Measurements from ENCODE around the gene SPOUT1.
"Not testable (repeated sequence)": the region's sequence is repeated elsewhere in the genome, so short reads cannot be mapped to it uniquely, and the experiment has no call there.

Gene SPOUT1

DNA sequence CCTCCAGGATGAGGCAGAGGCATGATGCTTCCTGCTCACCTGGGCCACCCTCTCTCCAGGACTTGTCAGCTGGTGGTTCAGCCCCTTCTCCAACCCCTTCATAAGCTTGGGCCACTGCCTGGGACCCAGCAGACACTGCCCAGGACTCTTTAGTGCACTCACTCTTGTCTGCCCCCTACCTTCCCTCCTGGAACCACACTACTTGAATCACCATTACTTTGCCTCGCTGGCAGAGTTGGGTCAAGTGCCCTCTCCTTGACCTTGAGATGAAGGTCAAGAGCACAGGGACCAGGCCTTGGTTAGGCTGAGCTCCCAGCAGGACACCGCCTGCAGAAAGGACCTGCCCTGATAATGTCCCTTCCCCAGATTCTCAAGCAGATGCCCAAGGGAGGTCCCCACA, 19.8 kb downstream of the SPOUT1 start:
- DNase-seq, result no peak

DNA sequence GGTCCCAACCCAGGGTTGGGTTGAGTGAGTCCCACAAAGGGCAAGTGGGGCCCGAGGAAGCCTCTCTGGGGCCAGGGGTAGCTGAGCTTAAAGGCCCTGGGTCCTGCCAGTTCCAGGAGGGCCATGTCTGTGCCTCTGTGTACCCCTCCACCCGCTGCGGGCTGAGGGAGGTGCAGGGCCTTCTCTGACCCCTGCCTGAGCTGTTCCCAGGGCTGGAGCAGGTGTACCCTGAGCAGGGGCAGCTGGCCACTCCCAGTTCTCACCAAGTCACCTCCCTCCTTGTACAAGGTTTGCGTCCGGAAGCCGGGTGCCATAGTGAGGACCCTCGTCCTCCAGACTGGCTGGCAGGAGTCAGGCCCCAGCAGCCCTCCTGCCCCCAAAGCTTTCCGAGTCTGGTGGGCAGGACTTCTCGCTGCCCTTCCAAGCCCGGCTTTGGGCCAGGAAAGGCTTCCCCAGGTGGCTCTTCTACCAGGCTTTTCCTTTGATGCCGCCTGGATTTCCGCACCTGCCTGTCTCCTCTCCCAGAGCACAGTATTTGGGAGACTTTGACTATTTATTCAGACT, 20.5 kb downstream of the SPOUT1 start:
- no peak for DNase-seq

DNA sequence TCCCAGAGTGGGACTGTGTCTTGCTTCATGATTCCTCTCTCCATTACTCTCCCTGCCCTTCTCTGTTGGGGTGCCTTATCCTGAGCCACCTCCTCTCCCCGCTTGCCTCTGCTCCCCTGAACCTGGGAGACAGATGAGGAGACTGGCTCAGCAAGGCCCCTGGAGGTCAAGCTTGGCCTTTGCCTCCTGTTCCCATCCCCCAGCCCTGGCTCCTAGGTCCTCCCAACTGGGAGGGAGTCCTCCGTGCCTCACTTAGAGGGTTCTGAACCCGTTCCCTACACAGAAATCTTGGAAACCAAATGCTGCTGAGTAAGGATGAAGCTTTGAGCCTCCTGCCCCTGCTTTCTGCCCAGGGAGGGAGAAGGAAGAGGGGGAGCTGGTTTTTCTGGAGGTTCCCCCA, 21.1 kb downstream of the SPOUT1 start:
- DNase-seq, result no peak

DNA sequence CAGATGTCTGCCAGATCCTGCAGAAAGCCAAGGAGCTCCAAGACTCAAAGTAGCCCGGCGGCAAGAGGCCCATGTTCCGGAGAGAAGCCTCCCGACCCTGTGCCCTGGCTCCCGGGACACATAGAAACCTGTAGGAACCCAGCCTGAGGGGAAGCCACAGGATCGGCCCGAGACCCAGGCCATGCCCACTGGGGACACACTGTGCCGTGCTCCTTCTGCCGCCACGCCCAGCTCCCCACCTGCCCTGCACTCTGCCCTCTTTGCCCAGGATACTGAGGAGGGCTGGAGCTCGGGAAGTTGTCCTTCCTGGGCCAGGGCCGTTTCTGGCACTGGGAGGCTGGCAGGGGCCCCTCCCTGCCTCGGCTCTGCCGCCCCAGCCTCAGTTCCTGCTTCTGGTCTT, 21.8 kb downstream of the SPOUT1 start:
- DNase-seq, result no peak

DNA sequence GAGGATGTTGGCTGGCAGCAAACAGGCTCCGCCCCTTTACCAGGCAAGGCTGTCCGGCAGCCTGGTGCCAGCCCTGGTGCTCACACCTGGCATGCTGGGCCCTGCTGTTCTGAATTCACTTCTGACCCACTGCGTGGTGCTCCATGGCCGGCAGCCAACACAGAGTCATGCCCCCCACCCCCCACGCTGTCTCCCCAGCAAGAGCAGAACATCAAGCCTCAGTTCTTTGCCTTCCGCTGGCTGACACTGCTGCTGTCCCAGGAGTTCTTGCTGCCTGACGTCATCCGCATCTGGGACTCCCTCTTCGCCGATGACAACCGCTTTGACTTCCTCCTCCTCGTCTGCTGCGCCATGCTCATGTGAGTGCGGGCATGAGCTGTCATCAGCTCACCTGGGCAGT, 23.9 kb downstream of the SPOUT1 start:
- no peak for DNase-seq

DNA sequence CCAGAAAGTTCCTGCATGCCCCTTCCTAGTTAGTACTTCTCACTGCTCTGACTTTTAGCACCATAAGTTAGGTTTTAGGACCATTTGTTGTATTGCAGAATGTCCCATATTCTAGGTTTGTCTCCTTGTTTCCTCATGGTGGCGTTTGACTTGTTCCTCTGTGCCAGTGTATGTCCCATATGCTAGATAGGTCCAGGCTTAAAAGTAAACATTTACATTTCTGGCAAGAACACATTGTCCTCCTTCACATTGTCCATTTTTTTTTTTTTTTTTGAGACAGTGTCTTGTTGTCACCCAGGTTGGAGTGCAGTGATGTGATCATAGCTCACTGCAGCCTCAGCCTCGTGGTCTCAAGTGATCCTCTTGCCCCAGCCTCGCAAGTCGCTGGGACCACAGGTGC, 27.1 kb downstream of the SPOUT1 start:
- no peak for DNase-seq

DNA sequence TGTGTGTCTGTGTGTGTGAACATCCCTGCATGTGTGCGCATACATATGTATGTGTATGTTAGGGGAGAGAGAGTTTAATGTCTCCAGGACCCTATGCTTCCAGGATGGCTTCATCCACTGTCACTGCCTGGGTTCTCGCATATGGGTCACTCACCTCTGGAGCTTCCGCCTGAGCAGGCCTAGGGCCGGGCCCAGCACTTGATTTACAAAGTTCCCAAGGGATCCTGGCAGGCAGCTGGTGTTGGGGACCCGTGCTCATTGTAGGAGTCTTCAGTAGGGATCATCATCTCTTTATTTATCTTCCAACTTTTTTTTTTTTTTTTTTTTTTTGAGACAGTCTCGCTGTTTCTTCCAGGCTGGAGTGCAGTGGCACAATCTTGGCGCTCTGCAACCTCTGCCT, 29.5 kb downstream of the SPOUT1 start:
- DNase-seq, result no peak

DNA sequence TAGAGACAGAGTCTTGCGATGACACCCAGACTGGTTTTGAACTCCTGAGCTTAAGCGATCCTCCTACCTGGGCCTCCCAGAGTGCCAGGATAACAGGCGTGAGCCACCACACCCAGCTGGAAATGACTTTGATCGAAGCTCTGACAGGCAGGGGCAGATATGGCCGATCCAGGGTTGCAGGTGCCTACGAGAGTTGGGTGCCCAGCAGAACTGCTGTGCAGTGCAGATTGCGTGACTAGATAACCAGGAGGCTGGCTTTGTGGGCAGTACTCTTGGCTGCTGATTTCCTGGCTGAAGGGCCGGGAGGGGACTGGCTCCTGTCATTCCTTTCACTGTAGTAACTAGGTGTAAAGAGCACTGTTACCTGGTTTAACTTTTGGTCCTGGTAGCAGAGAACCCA, 30.7 kb downstream of the SPOUT1 start:
- DNase-seq, result no peak

DNA sequence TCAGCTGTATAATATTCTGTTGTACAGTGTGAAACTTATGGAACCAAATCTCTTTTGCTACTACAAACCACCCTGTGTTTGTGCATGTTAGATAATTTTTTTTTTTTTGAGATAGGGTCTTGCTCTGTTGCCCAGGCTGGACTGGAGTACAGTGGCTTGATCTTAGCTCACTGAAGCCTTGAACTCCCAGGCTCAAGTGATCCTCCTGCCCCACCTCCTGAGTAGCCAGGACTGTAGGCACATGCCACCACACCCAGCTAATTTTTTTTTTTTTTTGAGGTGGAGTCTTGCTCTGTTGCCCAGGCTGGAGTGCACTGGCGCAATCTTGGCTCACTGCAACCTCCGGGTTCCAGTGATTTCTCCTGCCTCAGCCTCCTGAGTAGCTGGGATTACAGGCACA, 34.6 kb downstream of the SPOUT1 start:
- DNase-seq, result not testable (repeated sequence)

DNA sequence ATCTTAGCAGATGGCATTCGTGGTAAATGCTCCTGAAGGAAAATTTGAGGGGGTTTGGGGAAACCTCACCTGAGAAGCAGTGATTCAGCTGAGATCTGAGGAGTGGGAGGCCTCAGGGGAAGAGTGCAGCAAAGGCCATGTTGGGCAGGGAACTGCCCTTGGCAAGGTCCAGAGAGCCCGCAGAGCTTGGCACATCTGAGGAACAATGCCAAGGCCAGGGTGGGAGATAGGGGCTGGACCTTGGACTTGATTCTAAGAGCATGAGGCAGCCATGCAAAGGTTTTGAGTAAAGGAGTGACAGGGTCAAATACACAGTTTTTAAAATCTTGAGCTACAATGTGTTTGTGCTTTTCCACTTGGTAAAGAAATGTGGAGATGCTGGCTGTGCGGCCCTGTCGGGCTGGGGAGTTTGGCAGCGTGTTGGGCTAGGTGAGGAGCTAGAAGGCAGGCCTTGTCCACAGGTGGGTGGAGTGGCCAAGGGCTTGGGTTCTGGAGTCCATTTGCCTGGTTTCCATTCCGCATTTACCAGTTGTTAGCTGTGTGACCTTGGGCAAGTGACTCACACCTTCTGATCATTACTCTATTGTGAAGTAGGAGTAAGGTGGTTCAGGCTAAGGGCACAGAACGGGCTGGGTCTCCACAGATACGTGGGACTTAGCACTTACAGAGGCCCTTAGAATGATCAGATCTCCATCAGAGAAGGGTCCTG, 36.5 kb downstream of the SPOUT1 start:
- no peak for DNase-seq

DNA sequence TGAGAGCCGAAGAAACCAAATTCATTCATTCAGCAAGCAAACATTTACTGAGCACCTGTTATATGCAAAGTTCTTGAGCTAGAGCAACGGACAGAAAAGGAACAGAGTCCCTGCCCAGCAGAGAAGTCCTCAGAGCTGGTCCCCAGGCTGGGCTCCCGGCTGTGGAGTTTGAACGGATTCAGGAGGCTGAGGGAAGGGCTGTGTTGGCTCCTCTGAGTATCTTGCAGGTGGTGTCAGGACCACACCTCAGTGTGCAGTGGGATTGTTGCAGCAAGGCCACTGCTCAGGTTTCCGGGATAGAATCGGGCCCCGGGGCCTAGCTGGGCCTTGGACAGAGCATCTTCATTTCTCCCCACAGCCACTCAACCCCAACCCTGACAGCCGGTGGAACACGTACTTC, 37.5 kb downstream of the SPOUT1 start:
- DNase-seq, result no peak

DNA sequence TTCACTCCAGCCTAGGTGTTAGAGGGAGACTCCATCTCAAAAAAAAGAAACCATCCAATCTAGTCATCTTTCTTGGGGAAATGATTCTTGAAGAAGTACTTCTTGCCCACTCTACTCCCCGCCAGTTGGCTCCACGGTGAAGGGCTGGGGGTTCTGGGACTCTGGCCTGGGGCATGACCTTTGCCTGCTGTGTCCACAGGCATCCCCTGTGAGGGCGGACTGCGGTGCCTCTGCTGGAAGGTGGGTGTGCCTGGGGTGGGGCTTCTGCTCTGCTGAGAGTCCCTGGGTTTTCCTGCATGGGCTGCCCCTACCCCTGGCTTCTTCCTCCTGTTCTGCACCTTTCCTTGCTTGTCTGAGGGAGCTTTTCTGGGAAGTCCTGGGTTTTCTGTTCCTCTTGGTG, 39.1 kb downstream of the SPOUT1 start:
- no peak for DNase-seq

DNA sequence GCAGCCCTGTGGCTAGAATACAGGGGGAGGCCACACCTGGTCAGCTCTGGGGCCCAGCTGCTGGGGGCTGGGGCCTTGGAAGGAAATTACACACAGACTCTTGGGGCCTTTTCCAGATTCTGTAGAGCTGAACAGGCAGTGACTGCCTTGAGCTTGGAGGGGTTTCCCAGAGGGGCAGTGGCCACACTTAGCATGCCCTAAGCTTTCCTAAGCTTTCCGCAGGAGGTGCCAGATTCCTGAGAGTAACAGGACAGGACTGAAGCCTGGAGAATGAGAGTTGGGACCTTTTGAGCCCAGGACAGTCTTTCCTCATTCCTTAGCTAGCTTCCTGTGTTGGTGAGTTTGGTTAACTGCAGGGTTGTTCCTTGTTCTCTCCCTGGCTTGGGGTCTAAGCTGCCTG, 41.1 kb downstream of the SPOUT1 start:
- no peak for DNase-seq

DNA sequence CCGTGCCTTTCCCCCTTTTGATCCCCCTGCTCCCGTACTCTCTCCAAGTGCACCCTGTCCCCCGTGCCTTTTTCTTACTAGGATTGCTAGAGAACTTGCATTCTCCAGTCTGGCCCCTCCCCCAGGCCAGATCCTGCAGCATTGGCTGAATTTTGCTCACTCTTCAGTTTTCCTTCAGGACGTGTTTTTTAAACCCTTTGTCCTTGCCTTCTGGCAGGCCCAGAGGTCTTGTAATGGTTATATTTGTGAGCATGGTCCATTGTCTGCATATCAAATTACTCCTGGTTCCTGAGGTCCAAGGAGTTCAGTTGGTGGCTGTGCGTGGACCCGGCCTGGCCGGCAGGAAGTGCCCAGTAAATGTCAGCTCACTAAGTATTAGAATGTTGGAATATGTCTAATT, 41.9 kb downstream of the SPOUT1 start:
- no peak for DNase-seq

DNA sequence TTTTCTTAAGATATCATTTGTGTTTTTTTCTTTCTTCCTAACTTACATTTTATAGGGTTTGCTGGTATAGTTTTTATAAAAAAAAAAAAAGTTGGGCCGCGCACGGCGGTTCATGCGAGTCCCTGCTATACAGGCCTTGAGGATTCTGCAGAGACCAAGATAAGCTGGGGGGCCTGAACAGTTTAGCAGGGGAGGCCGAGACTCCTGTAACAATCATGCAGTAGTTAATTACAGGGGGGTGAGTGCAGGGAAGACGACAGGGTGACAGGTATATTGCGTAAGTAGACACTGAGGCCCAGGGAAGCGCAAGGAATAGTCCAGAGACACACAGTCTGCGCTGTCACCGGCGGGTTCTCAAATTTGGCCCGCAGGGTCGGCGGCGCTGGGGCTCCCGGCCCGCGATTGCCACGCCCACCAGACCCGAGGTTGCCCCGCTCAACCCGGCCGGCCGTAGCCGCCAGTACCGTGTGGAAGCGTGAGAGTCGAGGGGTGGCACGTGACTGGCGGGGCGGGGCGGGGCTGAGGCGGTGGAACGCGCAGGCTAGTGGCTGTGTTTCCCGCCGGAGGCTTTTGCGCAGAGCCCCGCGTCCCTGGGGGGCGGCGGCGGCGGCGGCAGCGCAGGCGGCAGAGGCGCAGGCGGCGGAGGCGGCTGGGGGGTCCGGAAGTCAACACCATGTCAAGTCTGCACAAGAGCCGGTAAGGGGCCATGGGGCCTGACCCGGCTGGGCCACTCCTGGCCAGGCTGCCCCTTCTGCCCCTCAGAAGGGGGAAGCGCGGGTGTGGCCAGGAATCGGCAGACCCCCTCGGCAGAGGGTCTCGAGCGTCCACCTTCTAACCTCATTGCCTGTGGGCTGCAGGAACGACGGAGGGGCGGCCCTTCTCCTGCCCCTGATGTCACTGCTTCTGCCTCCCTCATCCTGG, 42.7 kb downstream of the SPOUT1 start, which contains the start of gene TBC1D13:
Gene TBC1D13 (plus strand): TSS at position 573 of the 921 bp plus-strand sequence. CDS start 101 bp downstream, at position 674.
- DNase-seq, result peak; percentile 85

DNA sequence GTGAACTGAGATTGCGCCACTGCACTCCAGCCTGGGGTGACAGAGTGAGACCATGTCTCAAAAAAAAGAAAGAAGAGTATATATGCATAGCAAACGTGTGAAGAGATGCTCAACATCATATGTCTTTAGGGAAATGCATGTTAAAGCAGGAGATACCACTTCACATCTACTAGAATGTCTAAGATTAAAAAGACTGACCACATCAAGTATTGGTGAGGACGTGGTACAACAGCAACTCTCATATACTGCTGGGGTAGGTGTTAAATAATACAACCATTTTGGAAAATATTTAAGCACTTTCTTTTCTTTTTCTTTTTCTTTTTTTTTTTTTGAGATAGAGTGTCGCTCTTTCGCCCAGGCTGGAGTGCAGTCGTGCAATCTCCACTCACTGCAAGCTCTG, 44.2 kb downstream of the SPOUT1 start:
- no peak for DNase-seq

DNA sequence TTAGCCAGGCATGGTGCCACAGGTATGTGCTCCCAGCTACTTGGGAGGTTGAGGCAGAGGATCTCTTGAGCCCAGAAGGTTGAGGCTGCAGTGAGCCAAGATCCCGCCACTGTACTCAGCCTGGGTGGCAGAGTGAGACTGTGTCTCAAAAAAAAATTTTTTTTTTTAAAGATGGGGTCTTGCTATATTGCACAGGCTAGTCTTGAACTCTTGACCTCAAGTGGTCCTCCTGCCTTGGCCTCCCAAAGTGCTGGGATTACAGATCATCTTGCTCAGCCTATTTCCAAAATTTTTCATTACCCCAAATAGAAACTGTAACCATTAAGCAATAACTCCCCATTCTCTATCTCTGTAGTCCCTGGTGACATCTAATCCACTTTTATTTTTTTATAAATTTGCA, 46.9 kb downstream of the SPOUT1 start:
- no peak for DNase-seq

DNA sequence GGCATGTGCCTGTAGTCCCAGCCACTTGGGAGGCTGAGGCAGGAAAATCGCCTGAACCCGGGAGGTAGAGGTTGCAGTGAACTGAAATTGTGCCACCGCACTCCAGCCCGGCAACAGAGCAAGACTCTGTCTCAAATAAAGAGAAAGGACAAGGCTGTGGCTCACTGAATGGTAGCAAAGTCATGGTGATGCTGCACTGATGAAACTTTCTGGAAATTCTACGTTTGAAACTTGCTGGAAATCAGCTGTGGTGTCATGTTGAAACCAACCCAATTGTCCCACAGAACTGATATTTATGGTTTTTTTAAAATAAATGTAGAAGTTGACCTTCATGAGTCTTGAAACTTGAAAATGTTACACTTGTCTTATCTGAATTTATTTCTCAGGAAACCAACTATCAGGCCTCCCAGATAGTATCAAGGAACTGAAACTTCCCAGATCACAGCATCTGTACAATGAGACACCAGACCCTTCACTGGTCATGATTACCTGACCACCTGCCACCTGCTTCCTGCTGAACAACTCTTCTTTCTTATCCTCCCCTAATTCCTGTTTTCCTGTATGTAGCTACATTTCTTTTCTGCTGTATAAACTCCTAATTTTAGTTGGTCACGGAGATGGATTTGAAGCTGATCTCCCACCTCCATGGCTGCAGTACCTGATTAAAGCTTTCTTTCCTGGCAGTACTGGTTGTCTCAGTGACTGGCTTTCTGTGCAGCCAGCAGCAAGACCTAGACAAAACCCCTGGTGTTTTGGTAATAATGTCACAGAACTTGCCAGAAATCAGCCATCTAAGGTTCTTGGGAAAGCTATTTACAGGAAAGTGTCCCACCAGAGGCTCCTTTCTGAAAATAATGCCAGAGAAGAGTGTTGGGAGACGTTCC, 48.2 kb downstream of the SPOUT1 start:
- no peak for DNase-seq

DNA sequence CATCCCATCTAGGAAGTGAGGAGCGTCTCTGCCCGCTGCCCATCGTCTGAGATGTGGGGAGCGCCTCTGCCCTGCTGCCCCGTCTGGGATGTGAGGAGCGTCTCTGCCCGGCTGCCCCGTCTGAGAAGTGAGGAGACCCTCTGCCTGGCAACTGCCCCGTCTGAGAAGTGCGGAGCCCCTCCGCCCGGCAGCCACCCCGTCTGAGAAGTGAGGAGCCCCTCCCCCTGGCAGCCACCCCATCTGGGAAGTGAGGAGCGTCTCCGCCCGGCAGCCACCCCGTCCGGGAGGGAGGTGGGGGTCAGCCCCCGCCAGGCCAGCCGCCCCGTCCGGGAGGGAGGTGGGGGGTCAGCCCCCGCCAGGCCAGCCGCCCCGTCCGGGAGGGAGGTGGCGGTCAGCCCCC, 49.5 kb downstream of the SPOUT1 start:
- DNase-seq, result not testable (repeated sequence)

DNA sequence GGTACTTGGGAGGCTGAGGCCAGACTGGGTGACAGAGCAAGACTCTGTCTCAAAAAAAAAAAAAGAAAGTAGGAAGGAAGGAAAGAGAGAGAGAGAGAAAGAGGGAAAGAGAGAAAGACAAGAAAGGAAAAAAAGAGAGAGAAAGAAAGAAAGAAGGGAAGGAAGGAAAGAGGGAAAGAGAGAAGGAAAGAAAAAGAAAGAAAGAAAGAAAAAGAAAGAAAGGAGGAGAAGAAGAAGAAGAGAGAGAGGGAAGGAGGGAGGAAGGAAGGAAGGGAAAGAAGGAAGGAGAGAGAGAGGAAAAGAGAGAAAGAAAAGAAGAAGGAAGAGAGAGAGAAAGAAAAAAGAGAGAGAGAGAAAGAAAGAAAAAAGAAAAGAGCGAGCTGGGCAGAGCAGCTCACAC, 54.8 kb downstream of the SPOUT1 start:
- no peak for DNase-seq

DNA sequence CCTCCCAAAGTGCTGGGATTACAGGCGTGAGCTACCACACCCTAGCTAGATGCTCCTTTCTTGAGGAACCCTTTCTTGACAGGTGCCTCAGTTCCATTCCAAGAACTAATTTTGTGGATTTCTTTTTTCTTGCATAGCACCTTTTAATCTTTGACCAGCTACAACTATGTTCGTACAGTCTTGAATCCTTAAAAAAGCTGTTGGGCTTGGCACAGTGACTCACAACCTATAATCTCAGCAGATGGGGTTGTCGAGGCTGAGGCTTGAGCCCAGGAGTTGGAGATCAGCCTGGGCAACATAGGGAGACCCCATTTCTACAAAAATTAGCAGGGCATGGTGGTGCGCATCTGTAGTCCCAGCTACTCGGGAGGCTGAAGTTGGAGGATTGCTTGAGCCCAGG, 56.5 kb downstream of the SPOUT1 start:
- no peak for DNase-seq

DNA sequence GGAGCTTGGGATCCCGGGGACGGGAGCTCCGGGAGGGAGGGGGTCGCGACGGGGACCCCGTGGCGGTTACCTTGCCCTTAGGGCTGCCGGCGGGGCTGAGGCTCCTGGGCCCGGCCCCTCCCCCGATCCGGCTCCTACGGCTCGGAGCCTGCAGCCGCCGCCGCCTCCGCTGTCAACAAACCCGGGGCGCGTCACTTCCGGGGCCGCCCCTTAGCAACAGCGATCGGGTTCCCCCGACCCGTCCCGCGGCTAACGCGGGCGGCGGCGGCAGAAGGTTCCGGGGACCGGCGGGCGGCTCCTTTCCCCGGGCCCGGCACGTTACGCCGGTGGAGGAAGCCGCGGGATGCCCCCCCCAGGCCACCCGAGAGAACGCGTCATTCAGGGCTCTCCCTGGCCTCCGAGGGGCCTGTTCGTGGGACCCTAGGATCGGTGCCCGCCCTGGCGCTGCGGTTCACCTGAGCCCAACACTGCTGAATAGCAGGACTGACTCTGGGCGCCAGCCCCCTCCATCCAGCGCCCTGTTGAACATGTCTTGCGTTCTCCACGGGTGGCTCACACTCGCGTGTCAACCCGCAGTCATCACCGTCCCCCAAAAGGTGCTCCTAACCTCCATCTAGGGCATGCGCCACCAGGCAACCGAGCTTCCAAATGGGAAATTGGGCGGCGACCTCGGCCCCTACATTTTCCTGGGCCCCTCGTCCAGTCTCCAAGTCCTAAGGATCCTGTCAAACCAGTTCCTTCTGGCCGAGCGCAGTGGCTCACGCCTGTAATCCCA, 57.7 kb downstream of the SPOUT1 start, which contains the start of gene ZER1:
Gene ZER1 (minus strand): TSS at position 183 of the 775 bp plus-strand sequence. CDS start 16,362 bp downstream, outside the sequence.
- peak; percentile 86 for DNase-seq
